ENCODE results near the gene PRKAG2. TPM values are rescaled to one million over a fixed set of nuclear protein-coding genes. Genes with fewer than 3 reads are reported as not detected.
"Not testable (repeated sequence)": the region's sequence is repeated elsewhere in the genome, so short reads cannot be mapped to it uniquely, and the experiment has no call there.

The PRKAG2 gene
- total RNA-seq, 1 donor from 2014 or later, result 17.9 TPM

DNA sequence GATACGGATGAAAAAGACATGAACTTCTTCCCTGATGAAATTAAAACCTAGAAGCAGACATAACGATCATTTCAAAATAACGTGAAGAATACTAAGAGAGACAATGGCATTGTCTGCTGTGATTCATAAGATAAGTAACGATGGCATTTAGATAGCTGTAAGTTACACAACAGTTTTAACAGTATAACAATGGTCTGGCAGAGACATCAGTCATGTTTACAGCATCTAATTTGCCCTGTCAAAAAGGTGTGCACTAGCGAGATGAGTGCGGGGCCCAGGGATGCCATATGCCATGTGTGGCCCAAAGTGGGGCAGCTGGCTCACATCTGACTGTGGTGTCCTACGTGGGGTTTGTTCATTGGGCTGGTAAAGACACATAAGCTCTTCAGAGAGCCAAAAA, 301.5 kb downstream of the PRKAG2 start:
- Mint-ChIP-seq H3K27ac (no peak overlapping the region), H3K9me3 (peaks cover 4% of the 10 kb centered on the region), H3K27me3 (no peaks in the 10 kb centered on the region), H3K4me1 (ENCODE audit: unreplicated experiment) (no peaks in the 10 kb centered on the region), H3K4me3 (no peak overlapping the region), H3K36me3 (peaks cover 14% of the 10 kb centered on the region)
- TF ChIP-seq, protein P1, sequence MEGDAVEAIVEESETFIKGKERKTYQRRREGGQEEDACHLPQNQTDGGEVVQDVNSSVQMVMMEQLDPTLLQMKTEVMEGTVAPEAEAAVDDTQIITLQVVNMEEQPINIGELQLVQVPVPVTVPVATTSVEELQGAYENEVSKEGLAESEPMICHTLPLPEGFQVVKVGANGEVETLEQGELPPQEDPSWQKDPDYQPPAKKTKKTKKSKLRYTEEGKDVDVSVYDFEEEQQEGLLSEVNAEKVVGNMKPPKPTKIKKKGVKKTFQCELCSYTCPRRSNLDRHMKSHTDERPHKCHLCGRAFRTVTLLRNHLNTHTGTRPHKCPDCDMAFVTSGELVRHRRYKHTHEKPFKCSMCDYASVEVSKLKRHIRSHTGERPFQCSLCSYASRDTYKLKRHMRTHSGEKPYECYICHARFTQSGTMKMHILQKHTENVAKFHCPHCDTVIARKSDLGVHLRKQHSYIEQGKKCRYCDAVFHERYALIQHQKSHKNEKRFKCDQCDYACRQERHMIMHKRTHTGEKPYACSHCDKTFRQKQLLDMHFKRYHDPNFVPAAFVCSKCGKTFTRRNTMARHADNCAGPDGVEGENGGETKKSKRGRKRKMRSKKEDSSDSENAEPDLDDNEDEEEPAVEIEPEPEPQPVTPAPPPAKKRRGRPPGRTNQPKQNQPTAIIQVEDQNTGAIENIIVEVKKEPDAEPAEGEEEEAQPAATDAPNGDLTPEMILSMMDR (conservative IDR thresholded peaks at IDR 0.05), result no peak
- no peak for DNase-seq (ENCODE audit: extremely low spot score, unreplicated experiment)

DNA sequence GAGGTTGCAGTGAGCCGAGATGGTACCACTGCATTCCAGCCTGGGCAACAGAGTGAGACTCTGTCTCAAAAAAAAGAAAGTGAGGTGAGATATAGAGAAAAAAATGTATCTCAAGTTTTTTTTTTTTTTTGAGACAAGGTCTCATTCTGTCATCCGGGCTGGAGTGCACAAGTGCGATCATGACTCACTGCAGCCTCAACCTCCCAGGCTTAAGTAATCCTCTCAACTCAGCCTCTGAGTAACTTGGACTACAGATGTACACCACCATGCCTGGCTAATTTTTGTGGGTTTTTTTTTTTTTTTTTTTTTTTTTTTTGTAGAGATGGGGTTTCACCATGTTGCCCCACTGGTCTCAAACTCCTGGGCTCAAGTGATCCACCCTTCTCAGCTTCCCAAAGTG, 303.9 kb downstream of the PRKAG2 start:
- DNase-seq (ENCODE audit: extremely low spot score, unreplicated experiment); H3K4me3 Mint-ChIP-seq; H3K36me3 Mint-ChIP-seq; H3K27me3 Mint-ChIP-seq; H3K27ac Mint-ChIP-seq; H3K9me3 Mint-ChIP-seq; H3K4me1 Mint-ChIP-seq (ENCODE audit: unreplicated experiment): not testable (repeated sequence)

DNA sequence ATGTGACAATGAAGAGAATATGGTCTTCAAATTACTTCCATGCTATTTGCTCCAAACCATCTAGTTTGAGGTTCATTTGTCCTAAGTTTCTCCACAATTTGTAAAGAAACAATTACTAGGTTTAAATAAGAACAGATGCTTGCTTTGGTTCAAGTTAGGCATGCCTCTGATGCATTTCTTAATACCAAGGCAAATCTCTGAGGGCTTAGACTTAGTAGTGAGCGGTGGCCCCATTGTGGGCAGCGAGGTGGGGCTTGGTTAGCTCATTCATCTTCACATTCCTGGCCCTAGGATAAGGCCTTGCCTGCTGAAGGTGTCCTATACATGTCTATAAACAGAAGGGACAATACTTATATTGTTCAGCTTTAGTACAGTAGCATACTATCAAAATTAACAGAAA, 304.8 kb downstream of the PRKAG2 start:
- Mint-ChIP-seq H3K27ac (no peak overlapping the region), H3K9me3 (no peaks in the 10 kb centered on the region), H3K4me3 (no peak overlapping the region), H3K27me3 (no peaks in the 10 kb centered on the region), H3K36me3 (peaks cover 10% of the 10 kb centered on the region), H3K4me1 (ENCODE audit: unreplicated experiment) (no peaks in the 10 kb centered on the region)
- DNase-seq (ENCODE audit: extremely low spot score, unreplicated experiment), result no peak
- TF ChIP-seq, protein P1 (conservative IDR thresholded peaks at IDR 0.05), result no peak

DNA sequence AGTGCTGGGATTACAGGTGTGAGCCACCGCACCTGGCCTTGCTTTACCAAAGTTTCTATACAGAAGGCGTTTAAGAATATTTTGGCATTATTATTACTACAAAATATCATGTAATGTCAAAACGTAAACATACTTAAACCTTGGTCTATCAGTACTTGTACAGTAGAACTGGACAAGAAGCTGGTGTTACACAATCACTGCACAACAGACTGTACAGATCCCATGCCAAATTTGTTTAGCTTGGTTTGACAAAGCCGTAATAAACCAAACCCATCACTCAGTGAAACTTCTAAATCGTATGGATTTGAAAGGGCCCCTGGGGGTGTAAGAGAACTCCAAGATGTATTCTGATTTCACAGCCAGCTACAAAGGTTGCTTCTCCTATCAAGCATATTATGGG, 305.4 kb downstream of the PRKAG2 start:
- peaks cover 10% of the 10 kb centered on the region for H3K36me3 Mint-ChIP-seq
- H3K4me1 Mint-ChIP-seq (ENCODE audit: unreplicated experiment), result no peaks in the 10 kb centered on the region
- H3K9me3 Mint-ChIP-seq, result no peaks in the 10 kb centered on the region
- DNase-seq (ENCODE audit: extremely low spot score, unreplicated experiment), result no peak
- TF ChIP-seq, protein P1 (conservative IDR thresholded peaks at IDR 0.05), result no peak
- H3K27ac Mint-ChIP-seq, result no peak overlapping the region
- no peaks in the 10 kb centered on the region for H3K27me3 Mint-ChIP-seq
- H3K4me3 Mint-ChIP-seq, result no peak overlapping the region

DNA sequence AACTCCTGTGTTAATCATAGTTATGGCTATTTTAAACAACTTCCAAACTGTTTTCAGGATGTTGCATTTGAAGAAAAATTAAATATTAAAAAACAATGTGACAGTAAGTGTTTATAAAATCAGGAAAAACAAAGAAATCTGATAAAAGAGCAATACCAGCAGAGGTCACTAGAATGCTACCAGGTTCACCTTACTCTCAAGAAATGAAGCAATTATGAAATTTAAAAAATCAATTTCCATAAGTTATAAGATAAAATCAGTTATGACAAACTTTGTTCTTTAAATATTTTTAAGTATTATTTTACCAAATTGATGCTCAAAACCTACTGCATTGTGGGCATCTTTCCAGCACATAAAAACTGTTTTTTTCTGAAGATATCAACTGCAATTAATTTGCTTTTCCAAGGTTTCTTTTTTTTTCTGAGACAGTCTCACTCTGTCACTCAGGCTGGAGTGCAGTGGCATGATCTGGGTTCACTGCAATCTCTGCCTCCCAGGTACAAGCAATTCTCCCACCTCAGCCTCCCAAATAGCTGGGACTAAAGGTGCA, 306.5 kb downstream of the PRKAG2 start:
- H3K4me3 Mint-ChIP-seq, result no peak overlapping the region
- no peak for DNase-seq (ENCODE audit: extremely low spot score, unreplicated experiment)
- no peaks in the 10 kb centered on the region for H3K9me3 Mint-ChIP-seq
- peaks cover 10% of the 10 kb centered on the region for H3K36me3 Mint-ChIP-seq
- TF ChIP-seq, protein P1 (conservative IDR thresholded peaks at IDR 0.05), result peak; percentile 65
- no peaks in the 10 kb centered on the region for H3K4me1 Mint-ChIP-seq (ENCODE audit: unreplicated experiment)
- no peak overlapping the region for H3K27ac Mint-ChIP-seq
- no peaks in the 10 kb centered on the region for H3K27me3 Mint-ChIP-seq

DNA sequence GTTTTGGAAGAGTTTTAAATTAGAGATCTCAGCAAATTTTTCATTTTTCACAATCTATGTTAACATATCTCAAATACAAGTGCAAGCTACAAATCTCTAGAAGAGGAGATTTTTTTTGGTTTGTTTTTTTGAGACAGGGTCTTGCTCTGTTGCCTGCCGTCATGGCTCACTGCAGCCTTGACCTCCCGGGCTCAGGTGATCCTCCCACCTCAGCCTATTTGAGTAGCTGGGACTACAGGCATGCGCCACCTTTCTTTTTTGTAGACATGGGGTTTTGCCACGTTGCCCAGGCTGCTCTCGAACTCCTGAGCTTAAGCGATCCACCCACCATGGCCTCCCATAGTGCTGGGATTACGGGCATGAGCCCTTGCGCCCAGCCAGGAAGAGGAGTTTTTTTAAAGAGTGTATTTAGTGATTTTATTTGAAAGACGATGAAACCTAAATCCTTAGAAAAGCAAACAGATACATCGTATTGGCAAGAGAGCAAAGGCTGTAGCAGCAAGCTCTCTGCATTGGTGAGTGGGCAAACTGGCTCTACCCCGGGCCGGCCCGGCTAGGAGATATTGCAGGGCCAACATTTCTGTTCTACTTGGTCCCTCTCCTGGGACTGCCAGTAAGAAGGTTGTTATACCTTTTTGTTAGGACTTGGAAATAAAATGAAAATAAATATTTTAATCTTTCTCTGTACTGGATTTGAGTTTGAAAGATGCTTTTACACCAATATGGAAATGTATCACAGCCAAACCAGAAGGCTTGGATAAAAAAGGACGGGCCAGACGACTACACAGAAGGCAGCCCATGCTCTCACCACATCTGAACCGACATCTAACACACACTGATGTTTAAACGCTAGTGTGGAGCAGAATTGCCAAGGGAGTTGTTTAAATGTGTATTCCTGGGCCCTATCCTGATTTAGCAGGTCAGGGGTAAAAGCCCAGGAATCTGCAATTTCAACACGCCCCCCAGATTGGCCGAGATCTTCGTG, 307.7 kb downstream of the PRKAG2 start:
- no peak for DNase-seq (ENCODE audit: extremely low spot score, unreplicated experiment)
- TF ChIP-seq, protein P1 (conservative IDR thresholded peaks at IDR 0.05), result no peak

More for the DNA sequence above, 307.7 kb downstream of the PRKAG2 start:
- H3K27me3 Mint-ChIP-seq, result no peaks in the 10 kb centered on the region
- no peaks in the 10 kb centered on the region for H3K4me1 Mint-ChIP-seq (ENCODE audit: unreplicated experiment)
- H3K4me3 Mint-ChIP-seq, result no peak overlapping the region
- H3K27ac Mint-ChIP-seq, result no peak overlapping the region
- peaks cover 9% of the 10 kb centered on the region for H3K36me3 Mint-ChIP-seq
- no peaks in the 10 kb centered on the region for H3K9me3 Mint-ChIP-seq

Data from type B pancreatic cell (in vitro differentiated cells).